MCF 10A (cell line): ENCODE data around the gene PARN. TPM values are rescaled to one million over a fixed set of nuclear protein-coding genes. Genes with fewer than 3 reads are reported as not detected.

Experiments used
- BruUV-seq: library from RNA; stranded (reverse); fragments of 400-500 nt; replicated peaks from 2 replicates; lab custom pipeline; 2021; lab: Mats Ljungman, UMichigan
- CTCF ChIA-PET: fragments of 300-600 bp; sonication (Branson Sonifier 250); formaldehyde crosslinking; extraction: SDS; loops from one replicate; lab custom pipeline; 2021; ENCODE audit warnings: antibody characterized with exemption, inconsistent platforms; lab: Yijun Ruan, JAX
- POLR2A ChIA-PET: fragments of 300-600, 350-650 bp; sonication (Branson Sonifier 250); formaldehyde crosslinking; extraction: SDS; loops from one replicate; lab custom pipeline; 2020; ENCODE audit warnings: antibody characterized with exemption, inconsistent platforms; lab: Yijun Ruan, JAX
- DNase-seq: peaks from one replicate; pipeline ENCODE4 v3.0.0-alpha.2; 2018; ENCODE audit not compliant: unreplicated experiment
- H3K27ac Mint-ChIP-seq: one replicate; pipeline ENCODE4 v1.8.0; 2022; ENCODE audit warnings: mild to moderate bottlenecking, low read depth, mixed read lengths; ENCODE audit not compliant: unreplicated experiment
- H3K27me3 Mint-ChIP-seq: one replicate; pipeline ENCODE4 v1.8.0; 2022; ENCODE audit warnings: mixed read lengths; ENCODE audit not compliant: insufficient read depth, unreplicated experiment
- H3K36me3 Mint-ChIP-seq: one replicate; pipeline ENCODE4 v1.8.0; 2022; ENCODE audit warnings: mild to moderate bottlenecking, moderate library complexity, mixed read lengths; ENCODE audit not compliant: insufficient read depth, unreplicated experiment
- H3K4me1 Mint-ChIP-seq: one replicate; pipeline ENCODE4 v1.8.0; 2022; ENCODE audit warnings: mixed read lengths; ENCODE audit not compliant: insufficient read depth, unreplicated experiment
- H3K4me3 Mint-ChIP-seq: one replicate; pipeline ENCODE4 v1.8.0; 2022; ENCODE audit warnings: mild to moderate bottlenecking, moderate library complexity, mixed read lengths; ENCODE audit not compliant: unreplicated experiment
- H3K9me3 Mint-ChIP-seq: one replicate; pipeline ENCODE4 v1.8.0; 2022; ENCODE audit warnings: mixed read lengths; ENCODE audit not compliant: unreplicated experiment
- intact Hi-C: fragments of 100-400 bp; cut with micrococcal nuclease; formaldehyde crosslinking; loops from 2 replicates; pipeline ENCODE4 v1.14.1; 2022
- total RNA-seq: library from RNA; stranded (reverse); gene quantifications from 2 replicates; pipeline ENCODE4 v1.2.3, GENCODE V29; 2022
- TF ChIP-seq, protein P1 (sequence below): fragments of 200-600 bp; IDR thresholded peaks from one replicate; pipeline ENCODE4 v1.8.0; 2022; ENCODE audit warnings: antibody characterized with exemption, mild to moderate bottlenecking; ENCODE audit not compliant: unreplicated experiment

Gene PARN
- total RNA-seq, 1 experiment from 2014 or later: 35.0 TPM

GRCh38 chr16:14510939-14511799 lies 118.9 kb downstream of the PARN start:
- TF ChIP-seq, protein P1, sequence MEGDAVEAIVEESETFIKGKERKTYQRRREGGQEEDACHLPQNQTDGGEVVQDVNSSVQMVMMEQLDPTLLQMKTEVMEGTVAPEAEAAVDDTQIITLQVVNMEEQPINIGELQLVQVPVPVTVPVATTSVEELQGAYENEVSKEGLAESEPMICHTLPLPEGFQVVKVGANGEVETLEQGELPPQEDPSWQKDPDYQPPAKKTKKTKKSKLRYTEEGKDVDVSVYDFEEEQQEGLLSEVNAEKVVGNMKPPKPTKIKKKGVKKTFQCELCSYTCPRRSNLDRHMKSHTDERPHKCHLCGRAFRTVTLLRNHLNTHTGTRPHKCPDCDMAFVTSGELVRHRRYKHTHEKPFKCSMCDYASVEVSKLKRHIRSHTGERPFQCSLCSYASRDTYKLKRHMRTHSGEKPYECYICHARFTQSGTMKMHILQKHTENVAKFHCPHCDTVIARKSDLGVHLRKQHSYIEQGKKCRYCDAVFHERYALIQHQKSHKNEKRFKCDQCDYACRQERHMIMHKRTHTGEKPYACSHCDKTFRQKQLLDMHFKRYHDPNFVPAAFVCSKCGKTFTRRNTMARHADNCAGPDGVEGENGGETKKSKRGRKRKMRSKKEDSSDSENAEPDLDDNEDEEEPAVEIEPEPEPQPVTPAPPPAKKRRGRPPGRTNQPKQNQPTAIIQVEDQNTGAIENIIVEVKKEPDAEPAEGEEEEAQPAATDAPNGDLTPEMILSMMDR: no peak
- Mint-ChIP-seq H3K4me1 (peaks cover 34% of the 10 kb centered on the region), H3K27me3 (no peaks in the 10 kb centered on the region), H3K9me3 (no peaks in the 10 kb centered on the region), H3K27ac (peak overlapping the region; percentile 91), H3K4me3 (peak overlapping the region; percentile 19), H3K36me3 (no peaks in the 10 kb centered on the region)
- DNase-seq: no peak
- ChIA-PET CTCF (interaction anchor here (0.6 to 3.6 kb wide), 11 partner anchors 8 to 554 kb away, joined by 3 to 20 read pairs (median 5); no protein-coding TSS in a partner anchor), POLR2A (interaction anchor here (1.0 to 3.9 kb wide), 8 partner anchors 9 to 133 kb away, joined by 3 to 34 read pairs (median 6); no protein-coding TSS in a partner anchor)
- BruUV-seq: TSS peak; percentile 57
- intact Hi-C loops: no loop called here

DNA sequence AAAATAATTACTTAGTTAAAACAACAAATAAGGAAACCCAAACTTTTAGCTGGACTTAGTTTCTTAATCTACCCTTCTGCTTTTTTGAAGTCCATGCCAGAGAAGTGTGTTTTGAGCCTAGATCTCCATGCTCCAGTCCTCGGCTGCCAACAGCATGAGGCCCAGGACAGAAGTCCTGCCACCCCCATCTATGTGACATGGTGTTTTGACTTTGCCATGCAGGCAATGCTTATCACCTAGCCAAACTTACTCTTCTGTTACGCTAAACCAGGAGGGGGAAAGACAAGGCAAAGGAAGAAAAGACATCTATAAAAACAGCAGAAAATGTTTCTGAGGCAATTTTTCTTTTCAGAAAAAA lies 119.5 kb downstream of the PARN start:
- no peak for DNase-seq
- TF ChIP-seq, protein P1: no peak
- H3K27me3 Mint-ChIP-seq: no peaks in the 10 kb centered on the region
- peak overlapping the region; percentile 91 for H3K27ac Mint-ChIP-seq
- CTCF ChIA-PET: interaction anchor here (1.2 to 3.6 kb wide), 7 partner anchors 9 to 210 kb away, joined by 4 to 20 read pairs (median 8); no protein-coding TSS in a partner anchor
- POLR2A ChIA-PET: interaction anchor here (1.2 to 3.9 kb wide), 6 partner anchors 9 to 101 kb away, joined by 3 to 34 read pairs (median 8); no protein-coding TSS in a partner anchor
- BruUV-seq: no TSS peak
- H3K36me3 Mint-ChIP-seq: no peaks in the 10 kb centered on the region
- intact Hi-C loops: no loop called here
- H3K9me3 Mint-ChIP-seq: no peaks in the 10 kb centered on the region
- H3K4me3 Mint-ChIP-seq: peak overlapping the region; percentile 19
- H3K4me1 Mint-ChIP-seq: peaks cover 39% of the 10 kb centered on the region

DNA sequence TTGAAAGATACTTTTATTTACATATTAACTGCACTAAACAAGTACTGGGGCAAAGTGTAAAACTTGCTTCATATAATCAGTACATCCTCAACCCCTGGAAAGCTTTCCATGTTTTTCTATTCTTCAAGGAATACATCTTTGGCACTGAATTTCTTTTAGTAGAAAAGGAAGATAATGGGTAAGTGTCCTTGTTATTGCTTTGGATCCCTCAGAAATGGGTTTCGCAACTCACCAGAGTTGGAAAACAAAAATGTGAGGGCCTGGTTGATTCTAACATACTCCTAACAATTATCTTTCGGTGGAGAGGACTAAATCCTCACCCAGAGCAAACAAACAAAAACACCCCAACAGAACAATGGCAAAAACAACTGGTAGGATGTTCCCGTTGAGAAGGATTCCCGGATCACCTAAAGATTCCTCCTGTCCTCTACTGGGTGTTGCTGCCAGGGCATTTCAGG lies 120.4 kb downstream of the PARN start:
- TF ChIP-seq, protein P1: no peak
- H3K4me3 Mint-ChIP-seq: no peak overlapping the region
- POLR2A ChIA-PET: interaction anchor here (0.6 to 3.9 kb wide), 8 partner anchors 8 to 208 kb away, joined by 3 to 34 read pairs (median 5); no protein-coding TSS in a partner anchor

DNA sequence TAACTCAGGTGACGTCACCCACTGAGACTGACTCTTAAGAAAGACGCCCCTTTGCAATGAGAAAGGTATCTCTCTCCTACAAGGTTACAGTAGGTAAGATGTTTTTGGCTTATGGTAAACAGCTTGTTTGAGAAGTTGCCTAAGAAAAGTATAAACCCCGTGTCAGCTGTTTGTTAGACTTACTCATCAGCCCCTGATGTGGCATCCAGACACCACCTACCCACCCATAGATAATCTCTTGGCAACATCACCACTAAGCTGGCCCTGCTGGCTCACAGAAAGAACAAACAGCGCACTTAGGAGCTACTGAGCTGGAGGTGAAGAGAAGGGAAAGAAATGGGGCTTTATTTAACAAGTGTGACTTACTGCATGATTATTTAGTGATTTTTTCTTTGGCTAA lies 121.0 kb downstream of the PARN start:
- ChIA-PET POLR2A (interaction anchor here (0.6 to 3.9 kb wide), 10 partner anchors 7 to 208 kb away, joined by 3 to 34 read pairs (median 3); no protein-coding TSS in a partner anchor), CTCF (no interaction called here)
- TF ChIP-seq, protein P1: no peak
- no peaks in the 10 kb centered on the region for H3K9me3 Mint-ChIP-seq
- DNase-seq: peak; percentile 54
- H3K4me1 Mint-ChIP-seq: peaks cover 44% of the 10 kb centered on the region
- peak overlapping the region; percentile 91 for H3K27ac Mint-ChIP-seq
- BruUV-seq: no TSS peak
- no peaks in the 10 kb centered on the region for H3K36me3 Mint-ChIP-seq
- H3K27me3 Mint-ChIP-seq: no peaks in the 10 kb centered on the region
- H3K4me3 Mint-ChIP-seq: no peak overlapping the region
- intact Hi-C loops: no loop called here

More for the DNA sequence above, 120.4 kb downstream of the PARN start:
- no TSS peak for BruUV-seq
- intact Hi-C loops: no loop called here
- CTCF ChIA-PET: interaction anchor here (1.3 to 2.5 kb wide), 2 partner anchors 8 to 14 kb away, joined by 4 to 13 read pairs; no protein-coding TSS in a partner anchor
- peak; percentile 38 for DNase-seq
- Mint-ChIP-seq H3K27me3 (no peaks in the 10 kb centered on the region), H3K36me3 (no peaks in the 10 kb centered on the region), H3K9me3 (no peaks in the 10 kb centered on the region), H3K4me1 (peaks cover 44% of the 10 kb centered on the region), H3K27ac (peak overlapping the region; percentile 91)
